Stimulated activated naive B cell treated with anti-CD40 and anti-IgM and Interleukin-4, amounts not matched to agents 10 μg/mL and 1 μg/mL and 100 μg/mL, for 72 hours (primary cell): ENCODE results near the gene IRGQ.
"Not testable (repeated sequence)": the region's sequence is repeated elsewhere in the genome, so short reads cannot be mapped to it uniquely, and the experiment has no call there.

Experiments used
- ATAC-seq, 2 donors: fragments of 150-1000 bp; cut with Tn5 transposase; replicated peaks; 2 replicates each; pipeline ENCODE4 v1.10.0; 2021; ENCODE audit warnings: moderate library complexity in 1 of 2
- DNase-seq: peaks from one replicate; pipeline ENCODE4 v3.0.0; 2021
- H3K27ac Mint-ChIP-seq: one replicate; pipeline ENCODE4 v1.8.0; 2022; ENCODE audit warnings: mild to moderate bottlenecking, mixed read lengths
- H3K27me3 Mint-ChIP-seq, 2 donors: one replicate each; pipeline ENCODE4 v1.8.0; 2022; ENCODE audit warnings: mixed read lengths in 2 of 2
- H3K36me3 Mint-ChIP-seq, 2 donors: one replicate each; pipeline ENCODE4 v1.8.0; 2022; ENCODE audit warnings: mixed read lengths in 2 of 2, mild to moderate bottlenecking in 1 of 2
- H3K4me1 Mint-ChIP-seq, 2 donors: one replicate each; pipeline ENCODE4 v1.8.0; 2022; ENCODE audit warnings: mixed read lengths in 2 of 2, mild to moderate bottlenecking in 1 of 2
- H3K4me3 Mint-ChIP-seq, 2 donors: one replicate each; pipeline ENCODE4 v1.8.0; 2022; ENCODE audit warnings: mild to moderate bottlenecking in 2 of 2, mixed read lengths in 2 of 2, moderate library complexity in 1 of 2
- H3K9me3 Mint-ChIP-seq, 2 donors: one replicate each; pipeline ENCODE4 v1.8.0; 2022; ENCODE audit warnings: mixed read lengths in 2 of 2, mild to moderate bottlenecking in 1 of 2

Gene IRGQ

DNA sequence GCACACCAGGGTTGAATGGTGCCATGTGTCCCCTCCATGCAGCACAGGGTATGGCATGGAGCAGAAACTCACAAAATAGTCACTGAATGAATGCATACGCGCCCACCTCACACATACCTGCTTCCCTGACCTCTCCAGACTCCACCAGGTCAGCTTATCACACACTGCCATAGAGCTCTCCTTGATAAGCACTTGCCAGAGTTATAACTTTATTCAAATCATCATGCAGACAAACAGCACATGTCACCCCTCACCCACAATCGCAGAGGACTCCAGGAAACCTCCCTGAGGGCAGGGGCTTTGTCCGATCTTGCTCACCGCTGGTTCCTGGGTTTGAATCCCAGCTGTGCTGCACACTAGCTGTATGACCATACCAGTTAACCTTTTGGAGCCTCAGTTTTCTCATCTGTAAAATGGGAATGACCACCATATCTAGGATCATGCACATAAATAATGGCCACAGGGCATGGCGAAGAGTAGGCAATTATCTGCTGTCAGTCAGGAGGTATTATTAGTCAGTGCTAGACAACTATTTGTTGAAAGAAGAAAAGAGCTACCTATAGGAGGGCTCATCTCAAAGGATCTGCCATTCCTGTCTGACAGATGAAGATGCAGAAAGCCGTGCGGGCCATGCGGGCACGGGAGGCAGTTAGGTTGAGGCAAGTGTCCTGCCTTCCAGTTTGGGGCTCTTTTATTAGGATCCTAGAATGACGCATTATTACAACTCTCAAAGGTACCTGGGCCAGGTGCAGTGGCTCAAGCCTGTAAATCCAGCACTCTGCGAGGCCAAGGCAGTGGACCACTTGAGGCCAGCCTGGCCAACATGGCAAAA lies 34.6 kb downstream of the IRGQ start:
- Mint-ChIP-seq H3K27ac (peak overlapping the region; percentile 59), H3K27me3 (no peaks in the 10 kb centered on the region), H3K9me3 (peaks cover 0 to 3% of the 10 kb centered on the region in 2 donors), H3K36me3 (peaks cover 20 to 37% of the 10 kb centered on the region in 2 donors), H3K4me3 (no peak overlapping the region), H3K4me1 (peaks cover 39 to 58% of the 10 kb centered on the region in 2 donors)
- no peak for ATAC-seq
- no peak for DNase-seq

DNA sequence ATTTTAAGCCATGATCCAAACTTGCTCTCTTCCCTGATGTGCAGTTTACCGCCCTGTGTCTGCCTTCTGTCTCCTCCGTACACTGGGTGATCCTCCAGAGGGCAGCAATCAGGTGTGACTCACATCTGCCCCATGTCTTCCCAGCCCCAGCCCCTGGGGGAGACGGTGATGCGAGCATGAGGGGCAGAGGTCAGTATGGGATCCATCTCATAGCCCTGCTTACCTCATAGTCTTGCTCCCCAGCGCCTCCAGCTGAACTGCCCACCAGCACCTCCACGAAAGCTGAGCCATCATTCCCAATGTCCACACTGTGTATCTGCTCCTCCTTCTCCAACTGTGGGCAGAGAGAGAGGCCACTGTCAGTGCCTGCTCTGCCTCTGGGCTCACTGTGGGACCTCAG lies 35.2 kb downstream of the IRGQ start:
- DNase-seq: no peak
- peak overlapping the region; percentile 59 for H3K27ac Mint-ChIP-seq

GRCh38 chr19:43555185-43555770 lies 40.7 kb downstream of the IRGQ start:
- DNase-seq (peak; percentile 56), ATAC-seq (peak; percentile 86 to 88)
- Mint-ChIP-seq H3K27ac (peak overlapping the region; percentile 47), H3K9me3 (no peaks in the 10 kb centered on the region), H3K4me3 (no peak overlapping the region), H3K4me1 (peaks cover 11 to 12% of the 10 kb centered on the region in 2 donors), H3K36me3 (peaks cover 38 to 46% of the 10 kb centered on the region in 2 donors), H3K27me3 (no peaks in the 10 kb centered on the region)

More for the DNA sequence above, 35.2 kb downstream of the IRGQ start:
- no peak for ATAC-seq
- Mint-ChIP-seq H3K4me3 (no peak overlapping the region), H3K4me1 (peaks cover 39 to 57% of the 10 kb centered on the region in 2 donors), H3K9me3 (peaks cover 0 to 3% of the 10 kb centered on the region in 2 donors), H3K36me3 (peaks cover 20 to 37% of the 10 kb centered on the region in 2 donors), H3K27me3 (no peaks in the 10 kb centered on the region)

DNA sequence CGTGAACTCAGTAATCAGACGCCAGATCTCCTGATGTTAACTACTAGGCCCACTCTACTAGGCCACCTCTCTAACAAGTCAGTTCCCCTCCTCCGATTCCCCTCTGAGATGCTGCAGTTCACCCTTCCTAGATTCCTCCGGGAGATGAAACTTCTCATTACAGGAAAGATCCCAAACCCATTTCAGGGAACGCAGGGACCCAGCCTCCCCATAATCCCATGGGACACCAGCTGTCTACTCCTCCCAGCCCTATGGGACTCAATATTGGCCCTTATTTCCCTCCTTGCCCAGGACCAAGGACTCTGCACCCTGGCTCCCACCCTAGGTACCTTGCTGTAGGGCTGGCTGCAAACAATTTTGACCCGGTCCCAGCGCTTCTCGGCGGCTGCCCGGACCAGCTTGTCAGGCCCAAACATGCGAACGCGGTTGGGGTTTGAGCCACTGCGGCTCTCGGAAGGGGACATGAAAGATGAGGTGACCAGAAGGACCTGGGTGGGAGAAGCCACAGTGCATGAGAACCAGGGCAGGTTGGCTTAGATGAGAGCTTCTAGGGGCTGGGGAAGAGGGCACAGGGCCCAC lies 41.5 kb downstream of the IRGQ start:
- peaks cover 45 to 51% of the 10 kb centered on the region in 2 donors for H3K36me3 Mint-ChIP-seq
- no peak overlapping the region for H3K4me3 Mint-ChIP-seq
- no peaks in the 10 kb centered on the region for H3K27me3 Mint-ChIP-seq
- ATAC-seq: no peak
- no peak overlapping the region for H3K27ac Mint-ChIP-seq
- H3K9me3 Mint-ChIP-seq: no peaks in the 10 kb centered on the region
- DNase-seq: no peak
- H3K4me1 Mint-ChIP-seq: peaks cover 8 to 9% of the 10 kb centered on the region in 2 donors

GRCh38 chr19:43553656-43554055 lies 42.3 kb downstream of the IRGQ start:
- DNase-seq (no peak), ATAC-seq (no peak)
- Mint-ChIP-seq H3K27me3 (no peaks in the 10 kb centered on the region), H3K36me3 (peaks cover 48 to 53% of the 10 kb centered on the region in 2 donors), H3K4me3 (no peak overlapping the region), H3K27ac (no peak overlapping the region), H3K4me1 (peaks cover 8 to 9% of the 10 kb centered on the region in 2 donors), H3K9me3 (no peaks in the 10 kb centered on the region)

DNA sequence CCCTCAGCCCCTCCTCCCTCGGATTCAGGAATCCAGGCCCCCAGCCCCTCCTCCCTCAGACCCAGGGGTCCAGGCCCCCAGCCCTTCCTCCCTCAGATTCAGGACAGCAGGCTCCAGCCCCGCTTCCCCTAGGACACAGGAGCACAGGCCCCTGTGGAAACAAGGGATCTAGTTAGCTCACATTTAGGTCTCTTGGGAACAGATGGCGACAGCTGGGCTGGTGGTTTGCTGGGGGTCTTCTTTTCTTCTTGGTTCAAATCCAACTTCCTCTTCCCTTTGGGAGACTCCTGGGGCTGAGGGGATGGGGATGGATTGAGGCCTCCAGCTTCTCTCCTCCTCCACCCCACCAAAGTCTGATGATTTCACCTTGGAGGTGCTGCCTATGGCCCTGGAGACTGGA lies 43.3 kb downstream of the IRGQ start:
- H3K36me3 Mint-ChIP-seq: peaks cover 48 to 57% of the 10 kb centered on the region in 2 donors
- no peaks in the 10 kb centered on the region for H3K27me3 Mint-ChIP-seq
- DNase-seq (no peak), ATAC-seq (no peak)
- H3K9me3 Mint-ChIP-seq: no peaks in the 10 kb centered on the region
- H3K4me3 Mint-ChIP-seq: no peak overlapping the region
- H3K27ac Mint-ChIP-seq: no peak overlapping the region
- H3K4me1 Mint-ChIP-seq: peaks cover 8 to 9% of the 10 kb centered on the region in 2 donors

DNA sequence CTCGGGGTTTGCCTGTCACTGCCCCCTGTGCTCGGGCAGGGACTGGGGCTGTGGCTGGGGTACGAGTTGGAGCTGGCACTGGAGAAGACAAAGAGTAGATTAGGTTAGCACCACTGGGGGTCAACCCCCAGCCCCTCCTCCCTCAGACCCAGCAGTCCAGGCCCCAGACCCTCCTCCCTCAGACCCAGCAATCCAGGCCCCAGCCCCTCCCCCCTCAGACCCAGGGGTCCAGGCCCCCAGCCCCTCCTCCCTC lies 43.8 kb downstream of the IRGQ start:
- H3K36me3 Mint-ChIP-seq: peaks cover 48 to 57% of the 10 kb centered on the region in 2 donors
- H3K9me3 Mint-ChIP-seq: no peaks in the 10 kb centered on the region
- H3K27ac Mint-ChIP-seq: peak overlapping the region; percentile 25
- ATAC-seq (no peak), DNase-seq (no peak)
- no peaks in the 10 kb centered on the region for H3K27me3 Mint-ChIP-seq
- H3K4me3 Mint-ChIP-seq: no peak overlapping the region
- peaks cover 8 to 9% of the 10 kb centered on the region in 2 donors for H3K4me1 Mint-ChIP-seq

DNA sequence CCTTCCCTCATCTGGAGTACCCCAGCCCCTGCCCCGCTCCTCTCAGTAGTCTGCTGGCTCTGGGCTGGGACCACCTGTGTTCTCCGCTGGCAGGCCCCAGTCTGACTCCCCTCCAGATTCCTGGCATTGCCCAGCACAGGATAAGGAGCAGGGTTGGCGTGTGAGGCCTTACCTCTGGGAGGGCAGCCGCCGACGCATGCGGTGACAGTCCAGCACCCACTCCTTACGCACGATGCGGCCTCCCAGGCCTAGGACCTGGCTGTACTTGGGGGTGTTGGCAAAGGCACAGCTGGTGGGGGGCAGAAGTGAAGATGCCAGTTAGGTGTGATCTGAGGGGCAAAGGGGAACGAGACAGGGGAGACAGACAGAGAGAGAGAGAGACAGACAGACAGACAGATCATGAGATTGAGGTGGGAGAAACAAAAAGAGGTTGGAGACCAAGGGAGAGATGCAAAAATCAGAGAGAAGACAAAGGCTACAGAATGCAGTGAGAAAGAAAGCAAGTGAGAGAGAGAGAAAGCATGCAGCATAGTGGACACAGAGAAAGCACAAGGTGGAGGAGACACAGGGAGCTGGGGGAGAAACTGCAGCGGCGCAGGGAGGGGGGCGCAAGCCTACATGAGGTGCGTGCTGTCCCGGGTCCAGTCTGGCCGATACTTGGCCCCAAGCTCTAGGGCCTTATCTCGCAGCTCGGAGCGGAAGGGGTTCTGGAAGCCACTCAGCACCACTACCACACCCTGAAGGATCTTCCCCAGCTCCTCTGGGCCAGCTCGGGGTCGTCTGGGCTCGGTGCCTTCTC lies 44.3 kb downstream of the IRGQ start:
- no peaks in the 10 kb centered on the region for H3K27me3 Mint-ChIP-seq

GRCh38 chr19:43548706-43549105 lies 47.2 kb downstream of the IRGQ start:
- DNase-seq (no peak), ATAC-seq (no peak)
- H3K4me1 Mint-ChIP-seq: peaks cover 0 to 2% of the 10 kb centered on the region in 2 donors
- H3K9me3 Mint-ChIP-seq: no peaks in the 10 kb centered on the region
- H3K36me3 Mint-ChIP-seq: peaks cover 46 to 61% of the 10 kb centered on the region in 2 donors
- no peak overlapping the region for H3K4me3 Mint-ChIP-seq
- H3K27ac Mint-ChIP-seq: no peak overlapping the region
- no peaks in the 10 kb centered on the region for H3K27me3 Mint-ChIP-seq

More for the DNA sequence above, 44.3 kb downstream of the IRGQ start:
- no peak for ATAC-seq
- no peak for DNase-seq
- H3K9me3 Mint-ChIP-seq: no peaks in the 10 kb centered on the region
- H3K4me1 Mint-ChIP-seq: peaks cover 8 to 9% of the 10 kb centered on the region in 2 donors
- peak overlapping the region; percentile 25 for H3K27ac Mint-ChIP-seq
- H3K36me3 Mint-ChIP-seq: peaks cover 48 to 57% of the 10 kb centered on the region in 2 donors
- no peak overlapping the region for H3K4me3 Mint-ChIP-seq

DNA sequence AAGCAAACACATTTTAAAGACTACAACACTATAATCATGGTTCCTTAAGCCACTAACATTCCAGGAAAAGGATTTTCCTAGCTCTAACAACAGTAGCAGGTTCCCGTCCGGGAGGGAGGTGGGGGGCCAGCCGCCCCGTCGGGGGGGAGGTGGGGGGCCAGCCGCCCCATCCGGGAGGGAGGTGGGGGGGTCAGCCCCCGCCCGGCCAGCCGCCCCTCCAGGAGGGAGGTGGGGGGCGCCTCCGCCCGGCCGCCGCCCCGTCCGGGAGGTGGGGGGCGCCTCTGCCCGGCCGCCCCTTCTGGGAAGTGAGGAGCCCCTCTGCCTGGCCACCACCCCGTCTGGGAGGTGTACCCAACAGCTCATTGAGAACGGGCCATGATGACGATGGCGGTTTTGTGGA lies 48.0 kb downstream of the IRGQ start:
- ATAC-seq: not testable (repeated sequence)

DNA sequence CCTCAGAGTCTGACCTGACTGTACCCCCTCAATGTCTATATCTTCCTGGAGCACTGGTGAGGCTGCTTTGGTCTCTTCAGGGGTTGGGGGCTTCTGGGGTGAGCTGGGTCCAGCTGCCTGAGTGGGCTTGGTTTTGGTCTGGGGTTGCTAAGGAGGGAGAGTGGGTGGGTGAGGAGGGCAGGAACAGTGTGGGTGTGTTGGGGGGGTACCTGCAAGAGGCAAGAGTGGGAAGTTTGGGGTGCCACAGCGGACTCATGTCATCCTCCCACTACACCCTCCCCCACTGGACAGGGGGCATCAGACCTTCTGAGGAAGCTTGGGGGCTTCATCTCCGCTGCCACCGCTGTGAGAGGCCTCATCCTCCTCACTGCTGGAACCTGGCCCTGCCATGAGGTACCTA lies 49.4 kb downstream of the IRGQ start:
- peaks cover 49 to 61% of the 10 kb centered on the region in 2 donors for H3K36me3 Mint-ChIP-seq
- H3K27me3 Mint-ChIP-seq: no peaks in the 10 kb centered on the region

More for the DNA sequence above, 48.0 kb downstream of the IRGQ start:
- not testable (repeated sequence) for H3K4me1 Mint-ChIP-seq, H3K4me3 Mint-ChIP-seq, H3K27ac Mint-ChIP-seq, H3K9me3 Mint-ChIP-seq, H3K27me3 Mint-ChIP-seq, DNase-seq
- peaks cover 47 to 64% of the 10 kb centered on the region in 2 donors for H3K36me3 Mint-ChIP-seq

GRCh38 chr19:43545981-43546380 lies 50.0 kb downstream of the IRGQ start:
- peaks cover 46 to 59% of the 10 kb centered on the region in 2 donors for H3K36me3 Mint-ChIP-seq
- H3K9me3 Mint-ChIP-seq: no peaks in the 10 kb centered on the region
- ATAC-seq: no peak

More for the DNA sequence above, 49.4 kb downstream of the IRGQ start:
- no peak overlapping the region for H3K4me3 Mint-ChIP-seq
- DNase-seq (no peak), ATAC-seq (no peak)
- no peak overlapping the region for H3K27ac Mint-ChIP-seq
- peaks cover 0 to under 1% of the 10 kb centered on the region in 2 donors for H3K4me1 Mint-ChIP-seq
- H3K9me3 Mint-ChIP-seq: no peaks in the 10 kb centered on the region

DNA sequence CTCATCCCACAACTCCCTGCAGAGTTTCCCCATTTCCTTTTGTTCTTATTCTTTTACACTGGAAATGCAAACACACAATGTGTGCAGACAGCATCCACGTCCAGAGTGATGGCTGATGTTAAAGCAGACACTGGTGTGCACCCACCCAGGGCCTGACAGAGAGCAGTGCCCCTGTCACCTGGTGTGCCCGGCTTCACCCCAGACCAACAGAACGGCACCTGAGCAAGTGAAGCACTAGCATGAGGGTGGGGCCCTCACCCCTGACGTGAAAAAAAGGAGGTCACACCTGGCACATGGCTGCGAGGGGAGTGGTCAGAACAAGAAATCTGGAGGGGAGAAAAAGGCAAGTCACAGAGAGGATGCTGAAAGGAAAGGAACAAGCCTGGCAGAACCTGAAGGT lies 50.7 kb downstream of the IRGQ start:
- Mint-ChIP-seq H3K9me3 (no peaks in the 10 kb centered on the region), H3K4me3 (no peak overlapping the region), H3K27me3 (no peaks in the 10 kb centered on the region), H3K4me1 (no peaks in the 10 kb centered on the region), H3K27ac (peak overlapping the region; percentile 42), H3K36me3 (peaks cover 45 to 58% of the 10 kb centered on the region in 2 donors)
- ATAC-seq (no peak), DNase-seq (no peak)

More at GRCh38 chr19:43545981-43546380, 50.0 kb downstream of the IRGQ start:
- H3K27me3 Mint-ChIP-seq: no peaks in the 10 kb centered on the region
- DNase-seq: no peak
- H3K4me1 Mint-ChIP-seq: no peaks in the 10 kb centered on the region
- no peak overlapping the region for H3K4me3 Mint-ChIP-seq
- no peak overlapping the region for H3K27ac Mint-ChIP-seq

DNA sequence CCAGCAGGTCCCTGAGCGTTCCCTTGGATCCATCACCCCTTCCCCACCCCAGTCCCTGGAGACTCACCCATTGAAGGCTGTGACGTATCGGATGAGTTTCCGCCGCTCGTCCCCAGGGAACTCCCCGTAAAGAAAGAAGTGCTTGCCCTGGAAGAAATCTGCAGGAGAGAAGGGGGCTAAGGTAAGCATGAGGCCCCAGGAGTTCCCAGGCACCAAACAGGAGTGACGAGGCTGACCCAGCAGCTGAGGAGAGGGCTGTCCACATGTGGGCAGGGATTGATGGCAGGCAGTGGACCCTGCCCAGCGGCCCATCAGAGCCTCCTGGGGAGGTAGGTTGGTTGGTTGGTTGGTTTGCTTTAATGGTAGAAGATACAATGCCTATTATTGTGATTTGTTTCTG lies 51.9 kb downstream of the IRGQ start:
- no peaks in the 10 kb centered on the region for H3K27me3 Mint-ChIP-seq
- no peak overlapping the region for H3K4me3 Mint-ChIP-seq
- no peaks in the 10 kb centered on the region for H3K4me1 Mint-ChIP-seq
- ATAC-seq: no peak
- DNase-seq: no peak
- peaks cover 46 to 63% of the 10 kb centered on the region in 2 donors for H3K36me3 Mint-ChIP-seq
- no peak overlapping the region for H3K27ac Mint-ChIP-seq
- H3K9me3 Mint-ChIP-seq: peaks cover 3% of the 10 kb centered on the region in 2 donors
